ENCODE results near the gene NSUN7.
A peak's percentile ranks its signal among the peaks of the same experiment; 100 is the strongest.

The NSUN7 gene

DNA sequence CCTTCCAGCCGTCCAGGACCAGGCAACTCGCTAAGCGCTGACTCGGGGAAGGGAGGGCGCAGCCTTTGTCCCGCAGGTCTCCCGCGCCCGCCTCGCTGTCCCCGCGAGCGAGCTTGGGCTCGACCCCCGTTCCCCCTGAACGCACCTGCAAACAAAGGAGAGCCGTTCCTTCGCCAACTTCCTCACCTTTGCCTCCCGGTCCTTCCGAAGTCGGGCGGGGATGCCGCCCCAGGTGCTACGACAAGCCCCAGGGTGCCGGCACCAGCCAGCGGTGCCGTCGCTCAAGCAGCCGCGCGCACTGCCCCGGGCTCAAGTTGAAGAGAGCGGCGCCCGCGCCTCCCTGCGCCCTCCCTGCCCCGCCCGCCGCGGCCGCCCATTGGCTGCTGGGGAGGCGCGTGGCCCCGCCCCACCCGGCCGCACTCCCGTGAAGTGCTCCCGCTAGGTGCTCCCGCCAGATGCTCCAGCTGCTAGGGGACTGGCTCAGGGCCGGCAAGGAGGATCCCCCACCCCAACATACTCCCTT lies 107.1 kb downstream of the NSUN7 start:
- H3K36me3 ChIP-seq (ENCODE audit: control insufficient read depth in 5 of 5, insufficient read depth in 5 of 5, low read length in 5 of 5), result peaks cover 0 to 23% (median 10%) of the 10 kb centered on the region in 5 donors
- no peaks in the 10 kb centered on the region for H3K27me3 ChIP-seq (ENCODE audit: control insufficient read depth in 5 of 5, insufficient read depth in 4 of 5, low read length in 5 of 5)
- peak overlapping the region in 2 of 5 donors; percentile 24 to 62 for H3K9ac ChIP-seq (ENCODE audit: low read length in 5 of 5)
- H3K9me3 ChIP-seq (ENCODE audit: control insufficient read depth in 5 of 5, low read length in 5 of 5), result no peaks in the 10 kb centered on the region
- H3K4me1 ChIP-seq (ENCODE audit: control insufficient read depth in 5 of 5, insufficient read depth in 5 of 5, low read length in 5 of 5), result peaks cover 0 to 18% (median 15%) of the 10 kb centered on the region in 5 donors
- H3K4me3 ChIP-seq (ENCODE audit: low read depth in 1 of 5, low read length in 5 of 5), result peak overlapping the region; percentile 34 to 62 (median 42)
- no peak overlapping the region for H3K27ac ChIP-seq (ENCODE audit: low read depth, low read length)

DNA sequence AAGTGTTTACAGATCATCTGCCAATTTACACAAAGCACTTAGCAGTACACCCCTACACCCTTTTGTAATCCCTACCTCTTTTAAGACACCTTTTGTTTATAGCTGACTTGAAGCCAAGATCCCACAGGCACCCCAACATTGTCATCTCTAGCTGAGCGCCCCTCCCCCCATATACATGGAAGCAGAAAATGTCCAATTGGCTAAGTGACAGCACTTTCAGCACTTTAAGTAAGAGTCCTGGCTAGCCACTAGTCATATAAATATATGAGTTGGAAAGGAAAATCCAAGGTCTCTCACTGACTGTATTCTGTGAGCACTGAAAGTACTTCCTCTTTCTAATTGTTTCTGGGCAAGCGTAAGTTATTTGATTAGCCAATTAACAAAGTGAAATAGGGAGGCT lies 108.2 kb downstream of the NSUN7 start:
- Histone ChIP-seq H3K36me3 (ENCODE audit: control insufficient read depth in 5 of 5, insufficient read depth in 5 of 5, low read length in 5 of 5) (peaks cover 0 to 28% (median 11%) of the 10 kb centered on the region in 5 donors), H3K4me3 (ENCODE audit: low read depth in 1 of 5, low read length in 5 of 5) (no peak overlapping the region), H3K4me1 (ENCODE audit: control insufficient read depth in 5 of 5, insufficient read depth in 5 of 5, low read length in 5 of 5) (peaks cover 0 to 18% (median 15%) of the 10 kb centered on the region in 5 donors), H3K9ac (ENCODE audit: low read length in 5 of 5) (no peak overlapping the region), H3K27ac (ENCODE audit: low read depth, low read length) (no peak overlapping the region), H3K27me3 (ENCODE audit: control insufficient read depth in 5 of 5, insufficient read depth in 4 of 5, low read length in 5 of 5) (no peaks in the 10 kb centered on the region), H3K9me3 (ENCODE audit: control insufficient read depth in 5 of 5, low read length in 5 of 5) (no peaks in the 10 kb centered on the region)

DNA sequence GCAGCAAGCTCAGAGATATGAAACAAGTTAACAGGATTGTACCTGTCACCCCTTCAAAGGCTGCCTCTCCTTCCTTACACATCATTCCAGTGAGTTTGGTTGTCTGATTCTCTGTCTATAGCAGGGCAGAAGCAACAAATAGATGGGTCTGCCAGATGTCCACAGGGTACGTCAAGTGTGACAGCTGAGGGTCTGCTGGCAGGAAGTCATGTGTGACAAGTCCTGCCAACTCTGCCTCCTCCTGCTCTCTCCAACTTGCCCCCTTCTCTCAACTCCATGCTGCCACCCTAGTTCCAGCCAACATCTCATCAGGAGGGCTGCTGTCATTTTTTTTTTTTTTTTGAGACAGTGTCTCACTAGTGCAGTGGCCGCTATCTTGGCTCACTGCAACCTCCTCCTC lies 109.2 kb downstream of the NSUN7 start:
- Histone ChIP-seq H3K4me1 (ENCODE audit: control insufficient read depth in 5 of 5, insufficient read depth in 5 of 5, low read length in 5 of 5) (peaks cover 0 to 18% (median 15%) of the 10 kb centered on the region in 5 donors), H3K27me3 (ENCODE audit: control insufficient read depth in 5 of 5, insufficient read depth in 4 of 5, low read length in 5 of 5) (no peaks in the 10 kb centered on the region), H3K27ac (ENCODE audit: low read depth, low read length) (no peak overlapping the region), H3K36me3 (ENCODE audit: control insufficient read depth in 5 of 5, insufficient read depth in 5 of 5, low read length in 5 of 5) (peaks cover 0 to 30% (median 17%) of the 10 kb centered on the region in 5 donors), H3K4me3 (ENCODE audit: low read depth in 1 of 5, low read length in 5 of 5) (no peak overlapping the region), H3K9ac (ENCODE audit: low read length in 5 of 5) (no peak overlapping the region), H3K9me3 (ENCODE audit: control insufficient read depth in 5 of 5, low read length in 5 of 5) (no peaks in the 10 kb centered on the region)

Data from subcutaneous abdominal adipose tissue (tissue), 5 donors.